ENCODE results near the gene SMYD3.

The SMYD3 gene

GRCh38 chr1:245701631-245702030, 805.4 kb downstream of the SMYD3 start (continued):
- TF ChIP-seq ZBTB11 (tag by site-specific recombination; conservative IDR thresholded peaks at IDR 0.05; ENCODE audit: low read depth) (no peak), ZNF366 (tag by site-specific recombination; conservative IDR thresholded peaks at IDR 0.05) (no peak), ZNF747 (tag by site-specific recombination; IDR thresholded peaks at IDR 0.05) (no peak), ZNF670 (tag by site-specific recombination; IDR thresholded peaks at IDR 0.05; ENCODE audit: low read depth) (no peak), ATF2 (tag by site-specific recombination; IDR thresholded peaks at IDR 0.05; ENCODE audit: low read depth) (no peak), ZNF280C (tag by site-specific recombination; IDR thresholded peaks at IDR 0.05) (no peak)

GRCh38 chr1:245700631-245701030, 806.4 kb downstream of the SMYD3 start:
- no peaks in the 10 kb centered on the region for H3K36me3 ChIP-seq (ENCODE audit: control insufficient read depth in 2 of 2, insufficient read depth in 1 of 2, low read length in 2 of 2)
- H3K4me3 ChIP-seq (ENCODE audit: low read depth, low read length), result no peak overlapping the region
- TF ChIP-seq PBX3 (CRISPR knock-in tag; IDR thresholded peaks at IDR 0.05) (no peak), ZSCAN30 (tag by site-specific recombination; IDR thresholded peaks at IDR 0.05) (no peak), ZFP37 (tag by site-specific recombination; IDR thresholded peaks at IDR 0.05) (no peak), ZNF292 (tag by site-specific recombination; IDR thresholded peaks at IDR 0.05; ENCODE audit: borderline replicate concordance, low read depth) (no peak), ZBTB26 (tag by site-specific recombination; optimal IDR thresholded peaks at IDR 0.05) (no peak), ZNF16 (tag by site-specific recombination; IDR thresholded peaks at IDR 0.05; ENCODE audit: low read depth) (no peak), GLIS2 (tag by site-specific recombination; IDR thresholded peaks at IDR 0.05) (no peak)
- no peaks in the 10 kb centered on the region for H3K9me3 ChIP-seq (ENCODE audit: control insufficient read depth, insufficient read depth, low read depth, low read length)
- CTCF ChIA-PET, result no interaction called here
- no peaks in the 10 kb centered on the region for H3K4me1 ChIP-seq (ENCODE audit: control insufficient read depth, insufficient read depth, low read length)
- no peak overlapping the region for H3K27ac ChIP-seq (ENCODE audit: extremely low read depth, low read depth, low read length)
- POLR2A ChIA-PET, result no interaction called here
